Adrenal gland (tissue), 12 donors: ENCODE measurements around the gene MBD2. TPM values are rescaled to one million over a fixed set of nuclear protein-coding genes. Genes with fewer than 3 reads are reported as not detected.
"Not testable (repeated sequence)": the region's sequence is repeated elsewhere in the genome, so short reads cannot be mapped to it uniquely, and the experiment has no call there.

Experiments used
- DNase-seq, 7 donors: peaks; one replicate each; pipeline ENCODE4 v3.0.0-alpha.2; 2019 to 2020
- H3K27ac ChIP-seq, 5 donors: fragments of 200-600 bp; sonication (generic) in 4 of 5; 1 replicate in 3 of 5; 2 replicates in 2 of 5; pipeline versions ENCODE4 v1.5.1 to v1.8.0; 2016 to 2020; ENCODE audit warnings: mild to moderate bottlenecking in 1 of 5
- H3K27me3 ChIP-seq: fragments of 200-600 bp; 2 replicates; pipeline ENCODE4 v1.8.0; 2021
- H3K36me3 ChIP-seq, 2 donors: fragments of 200-600 bp; replicated peaks in 1 of 2; 1 replicate in 1 of 2; 2 replicates in 1 of 2; pipeline versions ENCODE4 v1.5.1 to v1.8.0; 2018 to 2022
- H3K4me1 ChIP-seq, 2 donors: fragments of 200-600 bp; replicated peaks in 1 of 2; 1 replicate in 1 of 2; 2 replicates in 1 of 2; pipeline versions ENCODE4 v1.5.1 to v1.8.0; 2018 to 2021
- H3K4me3 ChIP-seq, 4 donors: fragments of 200-600 bp; sonication (generic) in 3 of 4; one replicate each; pipeline ENCODE4 v1.5.1; 2016 to 2018
- H3K9me3 ChIP-seq, 3 donors: fragments of 200-600 bp; sonication (generic) in 1 of 3; replicated peaks in 1 of 3; 1 replicate in 2 of 3; 2 replicates in 1 of 3; pipeline versions ENCODE4 v1.5.1 to v1.8.0; 2016 to 2021
- POLR2A ChIP-seq, 2 donors: fragments of 450-650 bp; IDR thresholded peaks; one replicate each; pipeline ENCODE4 v1.6.1; 2017; ENCODE audit warnings: antibody characterized with exemption in 2 of 2, mild to moderate bottlenecking in 2 of 2, moderate library complexity in 1 of 2
- WGBS, 4 donors: extraction: QIAGEN DNeasy Blood & Tissue Kit in 2 of 4; methylation state at CpG; one replicate each; pipeline versions ENCODE4 v1.1.5 to v1.1.7; 2013 to 2017; 5-methylcytosine and 5-hydroxymethylcytosine counted together
- intact Hi-C, 2 donors: fragments of 100-400 bp; cut with DNase I; formaldehyde crosslinking; loops; one replicate each; pipeline versions ENCODE4 v1.14.1 to v1.15.0; 2022 to 2023
- polyA plus RNA-seq, 3 donors: library from polyadenylated mRNA; stranded (reverse); fragments of 200-250 nt in 2 of 3; fragments of 350-450 nt in 1 of 3; fragmentation: Illumina TruSeq in 1 of 3; extraction: RNeasy Lipid Tissue Mini Kit (QIAGEN cat#74804) in 1 of 3; gene quantifications; one replicate each; pipeline ENCODE4 v1.2.3, GENCODE V29; 2013 to 2014
- total RNA-seq, 9 donors: library from RNA; depleted of rRNA in 4 of 9; stranded (reverse); fragments of >200 nt in 4 of 9; fragments of 120-200 nt in 1 of 9; fragmentation: NEBNext Ultra II Directional in 1 of 9; extraction: Animal tissue kit (Norgen Biotek cat#: 25700) in 1 of 9; gene quantifications; one replicate each; pipeline versions ENCODE4 v1.1.0 to v1.2.4, GENCODE V29; 2013 to 2023
- TF ChIP-seq, protein P1 (sequence below), 6 experiments: fragments of 450-650 bp in 4 of 6; fragments of 200-600 bp in 2 of 6; sonication (generic) in 1 of 6; IDR thresholded peaks; 1 replicate in 5 of 6; 2 replicates in 1 of 6; pipeline versions ENCODE4 v1.5.1 to v1.8.0; 2016 to 2021; ENCODE audit warnings: antibody characterized with exemption in 6 of 6, mild to moderate bottlenecking in 2 of 6, moderate library complexity in 1 of 6
- donor health status: healthy with polysubstance abuse.
- donor health status: Bipolar disorder and iron deficiency.
- donor health status: DM: yes; HTN: yes; CAD: no.
- donor health status: DM: no; HTN: no; CAD: no.
- donor health status: DM: no; HTN: no; CAD: no.
- donor health status: DM: yes; HTN: yes; CAD: no.

Gene MBD2
- total and polyA plus RNA-seq, 12 donors, result 13.5 to 70.8 (median 30.1) TPM

DNA sequence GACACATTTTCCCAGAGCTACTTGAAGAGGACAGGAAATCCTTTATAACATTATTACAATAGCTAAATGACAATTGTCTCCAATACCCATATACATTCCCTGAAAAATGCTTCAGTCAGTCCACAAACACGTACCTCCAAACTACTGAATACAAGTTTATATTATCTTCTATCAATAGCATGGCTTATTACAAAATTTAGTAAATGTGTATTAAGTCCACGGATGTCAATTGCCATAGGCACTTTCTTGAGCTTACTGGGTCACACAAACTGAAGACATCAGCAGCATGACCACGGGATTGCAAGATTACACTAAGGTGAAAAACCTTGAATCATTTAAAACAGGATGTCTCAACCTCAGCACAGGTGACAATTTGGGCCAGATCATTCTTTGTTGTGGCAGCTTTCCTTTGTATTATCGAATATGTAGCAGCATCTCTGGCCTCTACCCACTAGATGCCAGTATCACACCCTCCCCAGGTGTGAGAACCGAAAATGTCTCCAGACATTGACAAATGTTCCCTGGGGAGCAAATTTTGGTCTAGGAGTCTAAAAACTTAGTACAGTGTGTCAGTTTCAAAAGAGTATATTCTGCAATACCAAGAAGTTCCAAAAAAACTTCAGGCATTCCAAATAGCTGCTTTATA, 1.4 kb downstream of the MBD2 start:
- TF ChIP-seq, protein P1, sequence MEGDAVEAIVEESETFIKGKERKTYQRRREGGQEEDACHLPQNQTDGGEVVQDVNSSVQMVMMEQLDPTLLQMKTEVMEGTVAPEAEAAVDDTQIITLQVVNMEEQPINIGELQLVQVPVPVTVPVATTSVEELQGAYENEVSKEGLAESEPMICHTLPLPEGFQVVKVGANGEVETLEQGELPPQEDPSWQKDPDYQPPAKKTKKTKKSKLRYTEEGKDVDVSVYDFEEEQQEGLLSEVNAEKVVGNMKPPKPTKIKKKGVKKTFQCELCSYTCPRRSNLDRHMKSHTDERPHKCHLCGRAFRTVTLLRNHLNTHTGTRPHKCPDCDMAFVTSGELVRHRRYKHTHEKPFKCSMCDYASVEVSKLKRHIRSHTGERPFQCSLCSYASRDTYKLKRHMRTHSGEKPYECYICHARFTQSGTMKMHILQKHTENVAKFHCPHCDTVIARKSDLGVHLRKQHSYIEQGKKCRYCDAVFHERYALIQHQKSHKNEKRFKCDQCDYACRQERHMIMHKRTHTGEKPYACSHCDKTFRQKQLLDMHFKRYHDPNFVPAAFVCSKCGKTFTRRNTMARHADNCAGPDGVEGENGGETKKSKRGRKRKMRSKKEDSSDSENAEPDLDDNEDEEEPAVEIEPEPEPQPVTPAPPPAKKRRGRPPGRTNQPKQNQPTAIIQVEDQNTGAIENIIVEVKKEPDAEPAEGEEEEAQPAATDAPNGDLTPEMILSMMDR (IDR thresholded peaks at IDR 0.05), result peak in 1 of 6 experiments; percentile 10
- TF ChIP-seq POLR2A (IDR thresholded peaks at IDR 0.05), result no peak
- no peaks in the 10 kb centered on the region for H3K27me3 ChIP-seq
- WGBS, 4 donors, result 17 to 25% (median 19%) methylated on average over 5 of the region's 5 CpGs
- no peaks in the 10 kb centered on the region for H3K36me3 ChIP-seq
- peaks cover 27 to 47% of the 10 kb centered on the region in 2 donors for H3K4me1 ChIP-seq
- peak overlapping the region in 4 of 5 donors; percentile 65 to 97 (median 79) for H3K27ac ChIP-seq
- H3K4me3 ChIP-seq, result peak overlapping the region in 2 of 4 donors; percentile 87 to 98
- H3K9me3 ChIP-seq, result no peaks in the 10 kb centered on the region
- intact Hi-C loops, result no loop called here
- peak in 1 of 7 donors; percentile 9 for DNase-seq

DNA sequence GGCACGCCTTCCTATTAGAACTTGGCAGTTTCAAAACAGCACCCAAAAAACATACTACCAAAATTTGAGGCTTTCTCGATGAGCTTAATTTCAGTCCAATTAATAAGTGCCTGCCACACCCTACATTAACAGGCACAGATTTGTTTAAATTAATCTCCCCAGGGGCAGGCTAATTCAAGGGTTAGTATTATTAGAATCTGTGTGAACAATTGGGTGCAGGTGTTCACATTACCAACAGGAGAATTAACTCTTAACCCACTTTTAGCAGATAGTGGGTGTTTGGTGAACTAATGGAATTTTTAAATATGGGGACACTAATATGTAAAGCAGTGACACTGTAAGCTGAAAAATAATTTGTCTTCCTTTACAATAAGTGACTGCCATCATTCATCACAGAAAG, 4.1 kb downstream of the MBD2 start:
- Histone ChIP-seq H3K4me3 (peak overlapping the region in 1 of 4 donors; percentile 20), H3K4me1 (peaks cover 27 to 53% of the 10 kb centered on the region in 2 donors), H3K9me3 (no peaks in the 10 kb centered on the region), H3K27me3 (no peaks in the 10 kb centered on the region), H3K27ac (no peak overlapping the region), H3K36me3 (no peaks in the 10 kb centered on the region)
- intact Hi-C loops, result no loop called here
- no peak for TF ChIP-seq POLR2A (IDR thresholded peaks at IDR 0.05)
- TF ChIP-seq, protein P1 (IDR thresholded peaks at IDR 0.05), result no peak
- WGBS, 4 donors, result 87 to 96% (median 91%) methylated on average over 2 of the region's 2 CpGs
- DNase-seq, result no peak

DNA sequence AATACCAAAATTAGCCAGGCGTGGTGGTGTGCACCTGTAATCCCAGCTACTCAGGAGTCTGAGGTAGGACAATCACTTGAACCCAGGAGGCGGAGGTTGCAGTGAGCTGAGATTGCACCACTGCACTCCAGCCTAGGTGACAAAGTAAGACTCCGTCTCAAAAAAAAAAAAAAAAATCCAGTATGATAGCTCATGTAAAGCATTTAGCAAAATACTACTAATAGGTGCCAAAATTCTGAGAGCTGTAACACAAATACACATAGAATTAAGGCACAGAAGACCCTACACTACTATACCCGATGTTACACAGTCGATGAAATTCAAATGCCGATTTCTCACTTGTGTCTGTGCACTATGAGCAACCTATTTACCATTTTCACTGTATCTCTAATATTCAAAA, 5.7 kb downstream of the MBD2 start:
- intact Hi-C loops, H3K27ac ChIP-seq, H3K9me3 ChIP-seq, H3K27me3 ChIP-seq, DNase-seq, H3K36me3 ChIP-seq, H3K4me3 ChIP-seq: not testable (repeated sequence)
- WGBS, 4 donors, result 92 to 98% (median 95%) methylated on average over 6 of the region's 6 CpGs
- peaks cover 27 to 49% of the 10 kb centered on the region in 2 donors for H3K4me1 ChIP-seq

DNA sequence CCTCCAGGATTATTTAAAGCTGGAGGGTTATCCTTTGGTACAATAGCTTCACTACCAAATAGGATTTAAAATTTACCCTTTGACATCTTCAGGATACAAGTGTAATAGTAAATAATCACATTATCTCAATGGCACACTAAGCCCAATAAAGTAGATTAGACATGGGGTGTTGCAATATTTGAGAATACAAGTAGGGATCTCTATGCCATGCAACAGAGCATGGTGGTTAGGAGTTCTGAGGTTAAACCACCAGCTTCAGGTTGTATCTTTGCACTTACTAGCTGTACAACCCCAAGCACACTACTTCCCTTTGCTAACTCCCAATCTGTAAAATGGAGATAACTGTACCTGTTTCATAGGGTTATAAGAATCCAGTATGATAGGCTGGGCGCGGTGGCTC, 6.2 kb downstream of the MBD2 start:
- no peak for DNase-seq
- Histone ChIP-seq H3K4me1 (peaks cover 26 to 46% of the 10 kb centered on the region in 2 donors), H3K27me3 (no peaks in the 10 kb centered on the region), H3K4me3 (no peak overlapping the region), H3K27ac (no peak overlapping the region), H3K36me3 (no peaks in the 10 kb centered on the region), H3K9me3 (no peaks in the 10 kb centered on the region)
- intact Hi-C loops, result no loop called here
- WGBS, 4 donors, result 90 to 100% (median 99%) methylated on average over 2 of the region's 2 CpGs
- TF ChIP-seq, protein P1 (IDR thresholded peaks at IDR 0.05), result no peak
- TF ChIP-seq POLR2A (IDR thresholded peaks at IDR 0.05), result no peak

DNA sequence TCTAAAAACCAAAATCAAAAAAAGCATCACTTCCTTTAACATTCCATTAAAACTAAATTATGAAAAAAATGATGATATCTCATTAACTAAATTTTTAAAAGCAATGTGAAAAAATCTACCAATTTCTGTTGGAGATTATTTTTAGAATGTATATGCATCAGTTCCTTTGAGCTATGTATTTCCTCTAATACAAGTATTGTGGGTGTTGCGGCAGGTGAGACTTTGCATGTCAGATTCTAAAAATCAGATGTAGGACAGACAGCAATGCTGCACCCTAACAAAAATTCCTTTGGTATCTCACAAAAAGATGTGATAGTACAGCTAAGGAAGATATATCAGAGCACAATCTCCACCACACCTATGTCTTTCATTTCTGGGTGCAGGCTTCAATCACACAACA, 6.8 kb downstream of the MBD2 start:
- no peaks in the 10 kb centered on the region for H3K9me3 ChIP-seq
- no peak overlapping the region for H3K4me3 ChIP-seq
- WGBS, 4 donors, result 87 to 97% (median 97%) methylated on average over 1 of the region's 1 CpG
- TF ChIP-seq POLR2A (IDR thresholded peaks at IDR 0.05), result no peak
- TF ChIP-seq, protein P1 (IDR thresholded peaks at IDR 0.05), result no peak
- intact Hi-C loops, result no loop called here
- no peak for DNase-seq
- H3K36me3 ChIP-seq, result no peaks in the 10 kb centered on the region
- H3K4me1 ChIP-seq, result peaks cover 23 to 39% of the 10 kb centered on the region in 2 donors
- no peak overlapping the region for H3K27ac ChIP-seq
- H3K27me3 ChIP-seq, result no peaks in the 10 kb centered on the region
